ENCODE measurements around the gene ZBTB47.

Gene ZBTB47

GRCh38 chr3:42666577-42666998, 13.1 kb downstream of the ZBTB47 start:
- no peak for DNase-seq

GRCh38 chr3:42667096-42667522, 13.6 kb downstream of the ZBTB47 start:
- DNase-seq: no peak

DNA sequence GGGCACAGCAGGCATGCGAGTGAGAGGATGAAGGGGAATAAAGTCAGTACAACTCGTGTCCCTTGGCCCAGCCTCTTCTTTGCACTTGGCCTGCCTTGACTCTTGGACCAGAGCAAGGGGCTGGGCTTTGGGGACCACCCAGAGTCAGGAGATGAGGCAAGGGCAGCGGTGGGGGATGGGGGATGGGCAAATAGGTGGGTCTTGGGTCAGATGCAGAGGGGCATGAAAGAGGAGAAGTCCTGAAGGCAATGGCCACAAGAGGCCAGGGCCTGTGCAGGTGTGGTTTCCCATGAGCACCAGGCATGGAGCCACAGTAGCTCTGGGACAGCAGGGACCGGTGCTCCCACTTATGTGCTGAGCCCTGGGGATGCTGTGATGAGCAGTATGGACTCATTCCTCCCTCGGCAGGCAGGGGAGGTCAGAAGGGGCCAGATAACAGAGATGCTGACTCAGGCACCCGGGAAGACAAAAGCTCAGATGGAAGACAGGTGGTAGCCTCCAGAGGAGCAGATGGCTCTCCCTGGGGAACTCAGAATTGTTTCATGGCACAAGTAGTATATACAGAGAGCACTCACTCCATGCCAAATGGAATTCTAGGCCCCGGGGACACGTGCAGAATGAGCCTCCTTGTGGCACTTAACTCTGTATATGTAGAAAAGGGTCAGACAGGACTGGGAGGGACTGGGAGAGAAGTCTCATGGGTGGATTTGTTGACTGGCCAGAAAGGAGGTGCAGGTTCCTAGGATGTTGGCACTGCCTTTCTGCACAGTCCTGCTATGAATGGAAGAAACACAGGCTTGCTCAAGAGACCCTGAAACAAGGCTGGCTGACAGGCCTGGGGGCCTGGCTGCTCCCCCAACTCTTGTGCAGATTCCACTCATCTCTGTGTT, 14.3 kb downstream of the ZBTB47 start:
- DNase-seq: no peak

DNA sequence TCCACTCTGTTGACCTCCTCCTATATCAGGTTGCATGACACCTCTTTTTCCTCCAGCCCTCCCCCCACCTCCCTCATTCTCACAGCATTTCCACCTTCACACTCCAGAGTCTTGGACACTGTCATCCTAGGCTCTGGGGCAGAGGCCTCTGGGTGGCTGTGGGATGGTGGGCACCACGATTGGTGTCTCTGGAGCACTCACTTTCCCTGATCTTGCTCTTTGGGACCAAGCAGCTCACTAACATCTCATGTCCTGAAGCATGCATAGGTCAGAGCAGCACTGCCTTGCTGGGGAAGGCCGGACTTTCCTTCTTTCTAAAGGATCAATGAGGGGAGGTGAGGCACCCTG, 14.9 kb downstream of the ZBTB47 start:
- no peak for DNase-seq

- DNase-seq: no peak
Measured at GRCh38 chr3:42668793-42669217, 15.3 kb downstream of the ZBTB47 start.

GRCh38 chr3:42670051-42670576, 16.6 kb downstream of the ZBTB47 start:
- DNase-seq: no peak

GRCh38 chr3:42670670-42671069, 17.2 kb downstream of the ZBTB47 start:
- no peak for DNase-seq

DNA sequence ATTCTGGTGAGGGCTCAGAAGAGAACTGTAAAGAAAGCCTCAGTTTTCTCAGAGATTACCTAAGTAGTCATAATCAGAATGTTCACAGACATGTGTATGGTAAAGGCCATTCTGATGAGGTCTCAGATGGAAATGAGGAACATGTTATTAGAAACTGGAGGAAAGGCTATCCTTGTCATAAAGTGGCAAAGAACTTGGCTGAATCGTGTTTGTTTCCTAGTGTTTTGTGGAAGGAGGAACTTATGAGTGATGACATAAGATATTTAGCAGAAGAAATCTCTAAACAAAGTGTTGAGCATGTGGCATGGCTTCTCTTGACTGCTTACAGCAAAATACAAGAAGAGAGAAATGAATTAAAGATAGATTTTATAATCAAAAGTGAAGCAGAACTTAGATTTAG, 19.0 kb downstream of the ZBTB47 start:
- no peak for DNase-seq

GRCh38 chr3:42673082-42673481, 19.6 kb downstream of the ZBTB47 start:
- DNase-seq: no peak

DNA sequence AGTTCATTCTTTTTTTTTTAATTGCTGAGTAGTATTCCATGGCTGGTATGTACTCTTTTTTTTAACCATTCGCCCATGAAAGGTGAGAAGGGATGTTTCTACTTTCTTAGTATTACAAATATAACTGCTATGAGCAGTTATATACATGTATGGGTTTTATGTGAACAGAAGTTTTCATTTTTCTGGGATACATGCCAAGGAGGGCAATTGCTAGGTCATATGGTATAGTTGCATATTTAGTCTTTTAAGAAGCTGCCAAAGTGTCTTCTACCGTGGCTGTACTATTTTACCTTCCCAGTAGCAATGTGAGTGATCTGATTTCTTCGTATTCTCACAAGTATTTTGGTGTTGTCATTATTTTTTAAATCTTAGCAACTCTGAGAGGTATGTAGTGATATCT, 20.6 kb downstream of the ZBTB47 start:
- no peak for DNase-seq

DNA sequence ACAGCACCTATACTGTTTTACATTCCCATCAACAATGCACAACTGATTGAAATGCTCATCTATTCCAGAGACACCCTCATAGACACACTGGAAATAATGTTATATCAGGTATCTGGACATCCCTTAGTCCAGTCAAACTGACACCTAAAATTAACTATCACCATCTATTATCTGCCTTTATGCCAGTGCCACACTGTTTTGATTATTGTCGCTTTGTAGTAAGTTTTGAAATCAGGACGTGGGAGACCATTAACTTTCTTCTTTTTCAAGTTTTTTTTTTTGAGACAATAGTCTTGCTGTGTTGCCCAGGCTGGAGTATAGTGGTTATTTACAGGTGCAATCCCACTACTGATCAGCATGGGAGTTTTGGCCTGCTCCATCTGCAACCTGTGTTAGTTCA, 22.4 kb downstream of the ZBTB47 start:
- DNase-seq: no peak

GRCh38 chr3:42678447-42678846, 24.9 kb downstream of the ZBTB47 start:
- DNase-seq: no peak

DNA sequence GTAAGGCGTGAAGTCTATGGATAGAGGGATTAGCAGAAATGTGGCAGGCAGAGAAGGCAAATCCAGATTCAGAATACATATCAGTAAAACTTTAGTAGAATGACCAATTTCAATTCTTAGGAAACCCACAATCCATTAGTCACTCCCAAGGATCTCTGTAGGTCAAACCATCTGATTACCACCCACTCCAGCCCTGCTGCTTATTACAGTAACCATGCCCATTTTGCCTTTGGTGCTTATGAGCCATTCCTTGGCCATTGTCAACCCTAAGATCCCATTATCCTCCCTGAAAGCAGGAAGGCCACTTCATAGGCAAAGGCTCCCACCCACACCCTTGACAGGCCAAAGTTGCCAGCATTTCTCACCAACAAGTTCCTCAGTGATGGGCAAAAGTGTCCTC, 26.8 kb downstream of the ZBTB47 start:
- no peak for DNase-seq

GRCh38 chr3:42680806-42681205, 27.3 kb downstream of the ZBTB47 start:
- no peak for DNase-seq

DNA sequence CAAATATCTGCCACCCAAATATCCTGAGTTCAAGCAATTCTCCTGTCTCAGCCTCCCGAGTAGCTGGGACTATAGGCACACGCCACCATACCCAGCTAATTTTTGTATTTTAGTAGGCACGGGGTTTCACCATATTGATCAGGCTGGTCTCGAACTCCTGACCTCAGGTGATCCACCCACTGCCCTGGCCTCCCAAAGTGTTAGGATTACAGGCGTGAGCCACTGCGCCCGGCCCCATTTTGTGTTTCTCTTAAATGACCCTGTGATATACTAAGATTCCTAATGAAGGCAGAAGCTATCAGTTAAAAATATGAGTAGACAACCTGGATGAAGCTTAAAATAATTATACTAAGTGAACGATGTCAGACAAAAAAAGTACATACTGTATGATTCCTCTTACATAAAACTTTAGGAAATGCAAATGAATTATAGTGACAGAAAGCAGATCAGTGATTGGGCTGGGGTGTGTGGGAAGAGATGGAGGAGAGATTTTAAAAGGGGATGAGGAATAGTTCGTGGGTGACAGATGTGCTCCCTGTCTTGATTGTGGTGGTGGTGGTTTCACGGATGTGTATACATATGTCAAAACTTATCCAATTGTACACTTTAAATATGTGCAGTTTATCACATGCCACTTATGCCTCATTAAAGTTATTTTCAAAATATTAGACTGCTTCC, 28.0 kb downstream of the ZBTB47 start:
- no peak for DNase-seq

DNA sequence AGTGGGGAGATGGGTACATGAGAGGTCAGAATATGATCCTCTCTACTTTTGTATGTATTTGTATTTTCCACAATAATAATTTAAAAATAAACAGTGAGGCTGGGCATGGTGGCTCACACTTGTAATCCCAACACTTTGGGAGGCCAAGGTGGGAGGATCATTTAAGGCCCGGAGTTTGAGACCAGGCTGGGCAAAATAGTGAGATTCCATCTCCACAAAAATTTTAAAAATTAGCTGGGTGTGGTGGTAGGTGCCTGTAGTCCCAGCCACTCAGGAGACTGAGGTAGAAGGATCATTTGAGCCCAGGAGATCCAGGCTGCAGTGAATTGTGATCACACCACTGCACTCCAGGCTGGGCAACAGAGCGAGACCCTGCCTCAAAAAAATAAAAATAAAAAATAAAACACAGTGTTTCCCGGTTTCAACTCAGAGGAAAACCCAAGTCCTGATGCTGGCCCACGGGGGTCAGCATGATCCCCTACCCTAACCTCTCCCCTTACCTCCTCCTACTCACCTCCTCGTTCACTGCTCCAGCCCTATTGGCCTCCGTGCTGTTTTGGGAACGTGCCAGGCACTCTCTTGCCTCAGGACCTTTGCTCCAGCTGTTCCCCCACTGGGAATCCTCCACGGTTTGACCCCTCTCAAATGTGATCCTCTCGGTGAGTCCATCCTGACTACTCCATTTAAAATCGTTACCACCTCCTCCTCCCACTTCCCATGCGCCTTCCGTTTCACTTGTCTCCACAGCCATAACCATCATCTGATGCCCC, 29.0 kb downstream of the ZBTB47 start:
- no peak for DNase-seq

DNA sequence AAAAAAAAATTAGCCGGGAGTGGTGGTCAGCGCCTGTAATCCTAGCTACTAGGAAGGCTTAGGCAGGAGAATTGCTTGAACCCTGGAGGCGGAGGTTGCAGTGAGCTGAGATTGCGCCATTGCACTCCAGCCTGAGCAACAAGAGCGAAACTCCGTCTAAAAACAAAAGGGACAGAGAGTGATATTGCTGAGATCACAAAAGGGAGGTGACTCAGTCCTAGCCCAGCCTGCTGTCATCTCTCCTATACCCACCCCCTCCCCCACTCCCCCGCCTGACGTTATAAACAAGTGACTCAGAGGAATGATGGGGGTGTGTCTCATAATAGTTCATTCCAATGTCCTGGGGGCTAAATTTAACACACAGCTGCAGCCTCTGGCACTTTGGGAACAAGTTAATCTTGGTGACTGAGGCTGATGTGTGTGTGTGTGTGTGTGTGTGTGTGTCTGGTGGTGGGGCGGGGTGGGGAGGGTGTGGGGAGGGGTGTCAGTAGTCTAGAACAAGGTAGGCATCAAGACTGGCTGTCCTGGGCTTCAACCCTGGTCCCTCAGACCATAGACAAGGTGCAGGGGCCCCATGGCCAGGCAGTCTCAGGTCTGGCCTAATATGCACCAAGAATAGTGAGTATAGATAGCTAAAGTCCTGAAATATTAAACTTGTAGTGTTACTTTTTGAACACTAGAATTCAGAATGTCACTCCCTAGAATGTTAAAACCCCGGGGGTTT, 30.5 kb downstream of the ZBTB47 start:
- DNase-seq: peak; percentile 59

DNA sequence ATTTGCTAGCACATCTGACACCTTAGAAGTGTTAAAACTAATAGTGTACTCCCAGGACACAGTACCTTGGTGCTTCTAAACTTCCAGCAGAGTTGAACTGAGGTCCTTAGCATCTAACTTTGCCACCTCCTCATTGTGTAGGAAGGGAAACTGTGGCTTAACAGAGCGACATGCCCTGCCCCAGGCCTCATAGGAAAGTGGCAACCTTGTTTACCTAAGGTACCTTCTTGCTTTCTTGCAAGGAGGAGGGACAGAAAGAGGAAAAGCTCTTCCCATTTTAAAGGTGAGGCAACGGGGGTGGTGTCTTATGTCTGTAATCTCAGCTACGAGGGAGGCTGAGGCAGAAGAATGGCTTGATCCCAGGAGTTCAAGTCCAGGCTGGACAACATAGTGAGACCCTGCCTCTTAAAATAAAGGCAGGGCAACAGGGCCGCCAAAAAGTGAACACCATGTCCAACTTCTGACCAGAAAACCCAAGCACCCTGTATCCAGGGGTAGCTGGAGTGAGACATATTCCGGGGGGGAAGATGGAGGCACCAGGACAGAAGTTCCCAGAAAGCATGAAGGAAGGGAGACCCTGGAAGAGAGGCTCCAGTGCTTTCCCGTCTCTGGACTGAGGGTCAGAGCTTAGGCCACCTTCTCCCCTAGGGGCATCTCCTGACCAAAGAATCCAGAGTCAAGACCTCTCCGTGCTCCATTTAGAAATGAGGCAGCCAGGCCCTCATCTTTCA, 31.3 kb downstream of the ZBTB47 start:
- no peak for DNase-seq

GRCh38 chr3:42685363-42685881, 31.9 kb downstream of the ZBTB47 start, which contains the start of gene KLHL40:
TSS of gene KLHL40 (plus strand) at chr3:42685537. CDS start at chr3:42685619, 82 bp downstream.
- no peak for DNase-seq

DNA sequence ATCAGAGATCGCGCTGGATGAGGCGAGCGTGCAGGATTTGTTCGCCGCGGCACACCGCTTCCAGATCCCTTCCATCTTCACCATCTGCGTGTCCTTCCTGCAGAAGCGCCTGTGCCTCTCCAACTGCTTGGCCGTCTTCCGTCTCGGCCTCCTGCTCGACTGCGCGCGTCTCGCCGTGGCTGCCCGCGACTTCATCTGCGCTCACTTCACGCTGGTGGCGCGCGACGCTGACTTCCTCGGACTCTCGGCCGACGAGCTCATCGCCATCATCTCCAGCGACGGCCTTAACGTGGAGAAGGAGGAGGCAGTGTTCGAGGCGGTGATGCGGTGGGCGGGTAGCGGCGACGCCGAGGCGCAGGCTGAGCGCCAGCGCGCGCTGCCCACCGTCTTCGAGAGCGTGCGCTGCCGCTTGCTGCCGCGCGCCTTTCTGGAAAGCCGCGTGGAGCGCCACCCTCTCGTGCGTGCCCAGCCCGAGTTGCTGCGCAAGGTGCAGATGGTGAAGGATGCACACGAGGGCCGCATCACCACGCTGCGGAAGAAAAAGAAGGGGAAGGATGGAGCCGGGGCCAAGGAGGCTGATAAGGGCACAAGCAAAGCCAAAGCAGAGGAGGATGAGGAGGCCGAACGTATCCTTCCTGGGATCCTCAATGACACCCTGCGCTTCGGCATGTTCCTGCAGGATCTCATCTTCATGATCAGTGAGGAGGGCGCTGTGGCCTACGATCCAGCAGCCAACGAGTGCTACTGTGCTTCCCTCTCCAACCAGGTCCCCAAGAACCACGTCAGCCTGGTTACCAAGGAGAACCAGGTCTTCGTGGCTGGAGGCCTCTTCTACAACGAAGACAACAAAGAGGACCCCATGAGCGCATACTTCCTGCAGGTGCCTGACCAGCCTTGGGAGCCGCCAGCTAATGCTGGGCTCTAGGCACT, 32.7 kb downstream of the ZBTB47 start:
- no peak for DNase-seq

Data from kidney glomerular epithelial cell (primary cell).